ENCODE results near the gene SLC8B1.

SLC8B1 gene

GRCh38 chr12:113372371-113372770, 37.5 kb upstream of the SLC8B1 start:
- DNase-seq (ENCODE audit: extremely low read depth, low read depth): no peak
- TF ChIP-seq, protein P1, sequence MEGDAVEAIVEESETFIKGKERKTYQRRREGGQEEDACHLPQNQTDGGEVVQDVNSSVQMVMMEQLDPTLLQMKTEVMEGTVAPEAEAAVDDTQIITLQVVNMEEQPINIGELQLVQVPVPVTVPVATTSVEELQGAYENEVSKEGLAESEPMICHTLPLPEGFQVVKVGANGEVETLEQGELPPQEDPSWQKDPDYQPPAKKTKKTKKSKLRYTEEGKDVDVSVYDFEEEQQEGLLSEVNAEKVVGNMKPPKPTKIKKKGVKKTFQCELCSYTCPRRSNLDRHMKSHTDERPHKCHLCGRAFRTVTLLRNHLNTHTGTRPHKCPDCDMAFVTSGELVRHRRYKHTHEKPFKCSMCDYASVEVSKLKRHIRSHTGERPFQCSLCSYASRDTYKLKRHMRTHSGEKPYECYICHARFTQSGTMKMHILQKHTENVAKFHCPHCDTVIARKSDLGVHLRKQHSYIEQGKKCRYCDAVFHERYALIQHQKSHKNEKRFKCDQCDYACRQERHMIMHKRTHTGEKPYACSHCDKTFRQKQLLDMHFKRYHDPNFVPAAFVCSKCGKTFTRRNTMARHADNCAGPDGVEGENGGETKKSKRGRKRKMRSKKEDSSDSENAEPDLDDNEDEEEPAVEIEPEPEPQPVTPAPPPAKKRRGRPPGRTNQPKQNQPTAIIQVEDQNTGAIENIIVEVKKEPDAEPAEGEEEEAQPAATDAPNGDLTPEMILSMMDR (IDR thresholded peaks at IDR 0.05; ENCODE audit: low read depth, low read length): no peak

- TF ChIP-seq, protein P1 (IDR thresholded peaks at IDR 0.05; ENCODE audit: low read depth, low read length): no peak
- no peak for DNase-seq (ENCODE audit: extremely low read depth, low read depth)
Measured at GRCh38 chr12:113371808-113372207, 36.9 kb upstream of the SLC8B1 start.

DNA sequence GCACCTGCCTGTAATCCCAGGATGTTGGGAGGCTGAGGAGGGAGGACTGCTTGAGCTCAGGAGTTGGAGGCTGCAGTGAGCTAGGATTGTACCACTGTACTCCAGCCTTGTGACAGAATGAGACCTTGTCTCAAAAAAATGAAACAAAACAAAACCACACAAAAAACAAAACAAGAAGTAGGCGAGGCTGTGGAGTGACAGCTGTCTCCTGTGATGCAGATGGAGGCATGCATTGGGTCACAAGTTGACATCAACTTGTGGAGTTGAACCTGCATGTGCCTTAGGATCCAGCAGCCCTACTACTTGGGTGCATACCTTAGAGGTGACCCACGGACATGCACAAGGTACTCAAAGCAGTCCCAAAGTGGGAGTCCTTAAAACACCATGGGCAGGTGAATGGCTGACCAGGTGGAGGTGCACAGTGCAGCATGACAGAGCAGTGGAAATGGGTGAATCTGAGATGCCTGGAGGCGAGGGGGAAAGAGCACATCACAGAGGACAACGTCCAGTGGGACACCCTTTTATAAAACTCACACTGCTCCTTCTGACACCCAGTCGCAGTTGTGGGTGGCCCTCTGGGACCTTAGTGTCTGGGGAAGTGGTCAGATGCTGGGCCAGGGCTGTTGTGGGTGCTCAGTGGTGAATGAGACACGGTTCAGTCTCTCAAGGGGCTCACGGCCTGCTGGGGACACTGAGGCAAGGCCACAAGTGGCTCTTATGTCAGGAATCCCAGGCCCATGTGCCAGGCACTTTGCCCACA, 36.2 kb upstream of the SLC8B1 start:
- DNase-seq (ENCODE audit: extremely low read depth, low read depth): no peak

DNA sequence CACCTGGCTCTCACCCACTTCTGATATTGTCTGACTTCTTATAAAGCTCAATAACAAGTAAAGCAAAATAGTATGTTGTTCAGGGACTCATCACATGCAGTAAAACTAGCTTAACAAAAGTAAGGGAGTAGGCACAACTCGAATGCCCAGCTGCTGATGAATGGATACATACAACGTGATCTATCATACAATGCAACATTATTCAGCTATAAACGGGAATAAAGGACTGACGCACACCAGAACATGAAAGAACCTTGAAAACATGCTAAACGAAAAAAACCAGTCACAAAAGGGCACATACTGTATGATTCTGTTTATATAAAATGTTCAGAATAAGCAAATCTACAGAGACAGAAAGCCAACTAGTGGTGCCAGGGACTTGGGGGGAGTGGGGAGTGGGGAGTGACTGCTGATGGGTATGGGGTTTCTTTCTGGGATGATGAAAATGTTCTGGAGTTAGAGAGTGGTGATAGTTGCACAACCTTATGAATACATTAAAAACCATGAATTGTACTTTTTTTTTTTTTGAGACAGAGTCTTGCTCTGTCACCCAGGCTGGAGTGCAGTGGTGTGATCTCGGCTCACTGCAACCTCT, 34.6 kb upstream of the SLC8B1 start:
- DNase-seq (ENCODE audit: extremely low read depth, low read depth): no peak
- TF ChIP-seq, protein P1 (IDR thresholded peaks at IDR 0.05; ENCODE audit: low read depth, low read length): no peak

More for the DNA sequence above, 36.2 kb upstream of the SLC8B1 start:
- TF ChIP-seq, protein P1 (IDR thresholded peaks at IDR 0.05; ENCODE audit: low read depth, low read length): no peak

GRCh38 chr12:113368331-113368730, 33.4 kb upstream of the SLC8B1 start:
- no peak for DNase-seq (ENCODE audit: extremely low read depth, low read depth)
- TF ChIP-seq, protein P1 (IDR thresholded peaks at IDR 0.05; ENCODE audit: low read depth, low read length): no peak

GRCh38 chr12:113366827-113367226, 31.9 kb upstream of the SLC8B1 start:
- DNase-seq (ENCODE audit: extremely low read depth, low read depth): no peak
- TF ChIP-seq, protein P1 (IDR thresholded peaks at IDR 0.05; ENCODE audit: low read depth, low read length): no peak

DNA sequence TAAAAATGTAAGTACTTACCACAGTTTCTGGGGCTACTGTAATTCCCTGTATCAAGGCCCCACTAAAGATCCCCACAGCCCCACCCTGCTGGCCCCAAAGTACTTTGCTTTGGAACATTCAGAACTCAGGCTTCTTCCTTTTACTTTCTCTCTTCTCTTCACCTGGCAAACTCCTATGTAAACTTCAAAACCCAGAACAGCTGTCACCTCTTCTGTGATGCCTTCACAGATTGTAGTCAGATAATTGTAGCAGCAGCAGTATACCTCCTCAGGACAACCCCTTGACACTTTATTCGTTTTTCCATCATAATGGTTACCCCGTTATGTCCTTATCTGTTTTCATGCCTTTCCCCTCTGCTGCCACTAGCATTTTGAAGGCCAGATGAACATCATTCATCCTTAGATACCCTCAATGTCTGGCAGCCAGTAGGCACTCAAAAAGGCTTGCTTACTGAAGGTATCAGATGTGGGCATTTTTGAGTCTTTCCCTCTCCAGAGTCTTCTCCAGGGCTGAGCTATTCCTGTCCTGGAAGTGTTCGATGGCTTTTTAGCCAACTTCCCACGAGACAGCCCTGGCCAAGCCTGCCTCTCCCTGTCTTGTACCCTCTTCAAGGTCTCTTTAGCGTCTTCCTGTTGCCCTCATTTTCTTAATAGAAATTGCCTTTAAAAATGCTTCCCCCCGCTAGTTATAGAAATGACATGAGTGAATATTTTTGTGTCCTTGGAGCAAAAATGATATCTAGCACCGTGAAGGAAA, 30.9 kb upstream of the SLC8B1 start:
- DNase-seq (ENCODE audit: extremely low read depth, low read depth): no peak
- TF ChIP-seq, protein P1 (IDR thresholded peaks at IDR 0.05; ENCODE audit: low read depth, low read length): no peak
